HEK293T (cell line): Measurements from ENCODE around the gene RIPK1.
"Not testable (repeated sequence)": the region's sequence is repeated elsewhere in the genome, so short reads cannot be mapped to it uniquely, and the experiment has no call there.

ENCODE experiments used
- CTCF ChIA-PET: fragments of 350-600 bp; formaldehyde crosslinking; extraction: SDS; loops from one replicate; lab custom pipeline; 2021; ENCODE audit warnings: antibody characterized with exemption, inconsistent platforms; lab: Yijun Ruan, JAX
- POLR2A ChIA-PET: fragments of 350-600 bp; formaldehyde crosslinking; extraction: SDS; loops from one replicate; lab custom pipeline; 2020; ENCODE audit warnings: antibody characterized with exemption, inconsistent platforms; lab: Yijun Ruan, JAX
- DNase-seq: peaks from one replicate; pipeline ENCODE4 v3.0.0; 2012; ENCODE audit warnings: mixed read lengths; ENCODE audit errors: extremely low spot score
- ARNT ChIP-seq: fragments of 450-650 bp; IDR thresholded peaks from 2 replicates; pipeline ENCODE4 v1.6.1; 2017; ENCODE audit warnings: mild to moderate bottlenecking
- BHLHE40 ChIP-seq: fragments of 450-650 bp; IDR thresholded peaks from 2 replicates; pipeline ENCODE4 v1.6.1; 2016; ENCODE audit warnings: mild to moderate bottlenecking, moderate library complexity, borderline replicate concordance
- CTBP1 ChIP-seq: fragments of 450-650 bp; IDR thresholded peaks from 2 replicates; pipeline ENCODE4 v1.6.1; 2016; ENCODE audit warnings: borderline replicate concordance
- ELF4 ChIP-seq: fragments of 450-650 bp; IDR thresholded peaks from 2 replicates; pipeline ENCODE4 v1.6.1; 2017; ENCODE audit warnings: antibody characterized with exemption
- FOXA1 ChIP-seq: fragments of 450-650 bp; IDR thresholded peaks from 2 replicates; pipeline ENCODE4 v1.6.1; 2016; ENCODE audit warnings: mild to moderate bottlenecking
- FOXK2 ChIP-seq: fragments of 450-650 bp; IDR thresholded peaks from 2 replicates; pipeline ENCODE4 v1.6.1; 2016; ENCODE audit warnings: mild to moderate bottlenecking
- FOXM1 ChIP-seq: fragments of 450-650 bp; IDR thresholded peaks from 2 replicates; pipeline ENCODE4 v1.6.1; 2017; ENCODE audit warnings: mild to moderate bottlenecking, borderline replicate concordance
- HDGF ChIP-seq: fragments of 450-650 bp; IDR thresholded peaks from 2 replicates; pipeline ENCODE4 v1.6.1; 2017; ENCODE audit warnings: antibody characterized with exemption, borderline replicate concordance
- L3MBTL2 ChIP-seq: fragments of 450-650 bp; conservative IDR thresholded peaks from 2 replicates; pipeline ENCODE4 v1.6.1; 2016; ENCODE audit warnings: mild to moderate bottlenecking
- LEF1 ChIP-seq: fragments of 450-650 bp; IDR thresholded peaks from 2 replicates; pipeline ENCODE4 v1.6.1; 2017; ENCODE audit warnings: mild to moderate bottlenecking, borderline replicate concordance
- NFRKB ChIP-seq: fragments of 450-650 bp; IDR thresholded peaks from 2 replicates; pipeline ENCODE4 v1.6.1; 2016; ENCODE audit warnings: mild to moderate bottlenecking, moderate library complexity
- SP1 ChIP-seq: fragments of 450-650 bp; IDR thresholded peaks from 2 replicates; pipeline ENCODE4 v1.6.1; 2017
- SUZ12 ChIP-seq: fragments of 450-650 bp; IDR thresholded peaks from 2 replicates; pipeline ENCODE4 v1.6.1; 2016; ENCODE audit warnings: mild to moderate bottlenecking
- TARDBP ChIP-seq: fragments of 450-650 bp; IDR thresholded peaks from 2 replicates; pipeline ENCODE4 v1.6.1; 2016
- ZNF384 ChIP-seq: fragments of 450-650 bp; IDR thresholded peaks from 2 replicates; pipeline ENCODE4 v1.6.1; 2016
- TF ChIP-seq, protein P1 (sequence below): fragments of 450-650 bp; IDR thresholded peaks from 2 replicates; pipeline ENCODE4 v1.6.1; 2016

Gene RIPK1

DNA sequence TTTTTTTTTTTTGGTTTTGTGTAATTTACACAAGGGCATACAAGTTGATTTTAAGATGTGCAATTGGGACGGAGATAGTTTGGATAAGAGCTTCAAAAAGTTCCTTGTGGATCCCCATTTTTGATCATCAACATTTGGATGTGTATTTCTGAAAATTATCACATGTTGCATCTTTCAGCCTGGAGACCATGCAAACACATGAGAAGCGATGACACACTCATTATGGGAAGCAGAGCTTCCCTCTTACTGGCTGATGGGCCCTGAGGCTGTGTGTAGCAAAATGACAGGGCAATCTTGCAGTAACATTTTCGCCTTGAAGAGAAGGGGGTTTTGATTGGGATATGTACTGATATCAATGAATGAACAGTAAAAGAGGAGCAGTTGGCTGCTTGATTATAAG is 22.0 kb upstream of the RIPK1 start:
- no peak for DNase-seq
- ChIA-PET POLR2A (interaction anchor here (1.0 to 1.1 kb wide), 2 partner anchors 22 to 45 kb away, joined by 3 read pairs; no protein-coding TSS in a partner anchor), CTCF (interaction anchor here (1.7 kb wide), 1 partner anchor 44 kb away, joined by 6 read pairs; no protein-coding TSS in a partner anchor)
- TF ChIP-seq ELF4 (no peak), FOXM1 (no peak), TARDBP (no peak), FOXA1 (no peak), LEF1 (no peak), NFRKB (no peak), FOXK2 (no peak), L3MBTL2 (no peak), BHLHE40 (no peak), ZNF384 (no peak)

DNA sequence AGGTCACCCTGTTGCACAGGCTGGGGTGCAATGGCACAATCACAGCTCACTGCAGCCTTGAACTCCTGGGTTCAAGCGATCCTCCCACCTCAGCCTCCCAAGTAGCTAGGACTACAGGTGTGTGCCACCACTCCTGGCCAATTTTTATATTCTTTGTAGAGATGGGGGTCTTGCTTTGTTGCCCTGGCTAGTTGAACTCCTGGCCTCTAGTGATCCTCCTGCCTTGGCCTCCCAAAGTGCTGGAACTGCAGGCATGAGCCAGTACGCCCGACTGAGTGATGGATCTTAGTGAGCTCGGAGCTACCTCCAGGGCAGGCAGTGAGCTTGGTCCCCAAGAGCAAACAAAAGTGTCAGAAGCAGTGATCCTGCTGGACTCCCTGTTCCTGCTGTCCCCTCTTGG is 20.3 kb upstream of the RIPK1 start:
- DNase-seq, POLR2A ChIA-PET: not testable (repeated sequence)
- CTCF ChIA-PET: interaction anchor here (1.0 kb wide), 1 partner anchor 49 kb away, joined by 4 read pairs; the partner anchor contains the start of gene NQO2

DNA sequence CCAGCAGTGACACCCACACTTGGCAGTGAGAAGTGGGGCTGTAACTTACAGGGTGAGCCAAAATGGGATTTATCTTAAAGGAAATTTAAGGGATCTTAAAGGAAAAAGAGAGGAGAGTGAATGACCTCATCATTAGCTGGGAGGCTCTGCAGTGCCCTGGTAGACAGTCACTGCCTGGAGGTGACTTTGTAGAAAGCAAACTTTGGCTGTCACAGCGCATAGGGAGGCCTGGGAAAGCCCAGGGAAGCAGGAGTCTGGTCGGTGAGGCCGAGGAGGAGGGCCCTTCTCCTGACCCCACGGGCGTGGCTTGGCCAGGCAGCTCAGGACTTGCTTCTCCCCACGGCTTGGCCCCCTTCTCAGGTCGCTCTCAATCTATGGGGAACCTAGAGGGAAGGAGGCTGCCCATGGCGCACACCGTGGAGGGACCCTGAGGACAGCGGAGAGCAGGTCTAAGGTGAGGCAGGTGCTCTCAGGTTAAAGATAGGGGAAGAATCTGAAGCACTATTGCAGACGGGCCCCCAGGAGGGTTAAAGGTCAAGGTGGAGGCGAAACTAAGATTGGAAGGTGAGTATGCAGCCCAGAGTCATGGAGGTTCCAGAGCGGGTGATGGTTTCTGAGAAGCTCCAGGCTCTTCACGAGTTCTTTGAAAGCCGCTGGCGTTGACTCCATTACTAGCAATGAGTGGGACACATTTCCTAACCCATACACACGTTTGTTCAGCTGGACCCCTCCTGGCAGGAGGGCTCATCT is 15.6 kb upstream of the RIPK1 start:
- ChIA-PET POLR2A (interaction anchor here (1.1 kb wide), 1 partner anchor 11 kb away, joined by 3 read pairs; no protein-coding TSS in a partner anchor), CTCF (no interaction called here)
- no peak for DNase-seq
- TF ChIP-seq HDGF: no peak
- no peak for TF ChIP-seq CTBP1
- TF ChIP-seq SP1: no peak
- TF ChIP-seq L3MBTL2: no peak
- TF ChIP-seq ELF4: no peak
- TF ChIP-seq LEF1: no peak
- TF ChIP-seq FOXA1: no peak
- TF ChIP-seq FOXK2: no peak
- no peak for TF ChIP-seq NFRKB
- TF ChIP-seq ZNF384: no peak
- no peak for TF ChIP-seq FOXM1
- TF ChIP-seq TARDBP: no peak
- TF ChIP-seq, protein P1, sequence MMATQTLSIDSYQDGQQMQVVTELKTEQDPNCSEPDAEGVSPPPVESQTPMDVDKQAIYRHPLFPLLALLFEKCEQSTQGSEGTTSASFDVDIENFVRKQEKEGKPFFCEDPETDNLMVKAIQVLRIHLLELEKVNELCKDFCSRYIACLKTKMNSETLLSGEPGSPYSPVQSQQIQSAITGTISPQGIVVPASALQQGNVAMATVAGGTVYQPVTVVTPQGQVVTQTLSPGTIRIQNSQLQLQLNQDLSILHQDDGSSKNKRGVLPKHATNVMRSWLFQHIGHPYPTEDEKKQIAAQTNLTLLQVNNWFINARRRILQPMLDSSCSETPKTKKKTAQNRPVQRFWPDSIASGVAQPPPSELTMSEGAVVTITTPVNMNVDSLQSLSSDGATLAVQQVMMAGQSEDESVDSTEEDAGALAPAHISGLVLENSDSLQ: no peak
- no peak for TF ChIP-seq SUZ12
- no peak for TF ChIP-seq ARNT
- TF ChIP-seq BHLHE40: no peak

DNA sequence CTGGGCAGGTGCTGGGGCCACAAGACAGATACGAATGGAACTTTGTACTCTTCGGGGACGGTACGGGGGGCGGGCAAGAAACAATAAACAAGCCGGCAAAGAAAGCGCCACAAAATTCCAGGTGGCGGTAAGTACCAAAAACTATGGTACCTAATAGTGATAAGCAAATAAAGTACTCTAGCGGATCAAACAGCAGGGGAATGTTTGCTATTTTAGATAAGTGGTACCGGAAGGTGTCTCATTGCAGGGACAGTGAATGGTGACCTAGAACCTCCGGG is 15.1 kb upstream of the RIPK1 start:
- no peak for DNase-seq
- ChIA-PET CTCF (no interaction called here), POLR2A (interaction anchor here (1.1 kb wide), 1 partner anchor 11 kb away, joined by 3 read pairs; no protein-coding TSS in a partner anchor)
- no peak for TF ChIP-seq ELF4
- TF ChIP-seq ZNF384: no peak
- TF ChIP-seq BHLHE40: no peak
- TF ChIP-seq SP1: no peak
- no peak for TF ChIP-seq FOXA1
- no peak for TF ChIP-seq SUZ12
- TF ChIP-seq LEF1: no peak
- TF ChIP-seq FOXK2: no peak
- TF ChIP-seq L3MBTL2: no peak
- no peak for TF ChIP-seq TARDBP

DNA sequence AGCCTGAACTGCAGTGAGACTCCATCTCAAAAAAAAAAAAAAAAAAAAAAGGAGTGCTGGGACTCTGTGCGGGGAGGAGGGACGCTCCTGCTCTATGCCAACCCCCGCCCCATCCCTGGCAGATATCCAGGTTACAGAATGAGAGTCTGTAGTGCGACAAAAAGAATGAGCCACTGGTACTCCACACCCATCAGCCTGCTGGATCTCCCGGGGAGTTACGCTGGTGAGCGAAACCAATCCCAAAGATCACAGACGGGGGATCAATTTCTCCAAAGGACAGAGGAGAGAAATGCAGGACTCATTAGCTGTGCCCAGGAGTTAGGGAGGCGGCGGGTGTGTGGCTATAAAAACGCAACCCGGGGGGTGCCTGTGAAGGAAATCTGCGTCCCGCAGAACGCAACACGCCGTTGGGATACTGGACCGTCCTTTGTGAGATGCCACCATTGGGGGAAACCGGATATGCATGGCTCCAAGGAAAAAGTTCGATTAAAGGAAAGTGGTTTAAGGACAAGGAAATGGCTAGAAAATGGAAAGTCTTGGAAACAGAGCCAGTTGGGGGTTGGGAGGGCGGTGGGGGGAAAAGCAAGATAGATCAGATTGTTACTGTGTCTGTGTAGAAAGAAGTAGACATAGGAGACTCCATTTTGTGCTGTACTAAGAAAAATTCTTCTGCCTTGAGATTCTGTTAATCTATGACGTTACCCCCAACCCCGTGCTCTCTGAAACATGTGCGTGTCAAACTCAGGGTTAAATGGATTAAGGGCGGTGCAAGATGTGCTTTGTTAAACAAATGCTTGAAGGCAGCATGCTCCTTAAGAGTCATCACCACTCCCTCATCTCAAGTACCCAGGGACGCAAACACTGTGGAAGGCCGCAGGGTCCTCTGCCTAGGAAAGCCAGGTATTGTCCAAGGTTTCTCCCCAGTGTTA is 13.8 kb upstream of the RIPK1 start:
- POLR2A ChIA-PET, DNase-seq: not testable (repeated sequence)
- CTCF ChIA-PET: interaction anchor here (0.7 kb wide), 1 partner anchor 53 kb away, joined by 3 read pairs; no protein-coding TSS in a partner anchor

DNA sequence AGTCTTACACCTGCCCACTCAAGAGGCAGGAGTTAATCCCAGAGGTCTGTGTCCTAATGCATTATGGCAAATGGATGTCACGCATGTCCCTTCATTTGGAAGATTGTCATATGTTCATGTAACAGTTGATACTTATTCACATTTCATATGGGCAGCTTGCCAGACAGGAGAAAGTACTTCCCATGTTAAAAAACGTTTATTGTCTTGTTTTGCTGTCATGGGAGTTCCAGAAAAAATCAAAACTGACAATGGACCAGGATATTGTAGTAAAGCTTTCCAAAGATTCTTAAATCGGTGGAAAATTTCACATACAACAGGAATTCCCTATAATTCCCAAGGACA is 13.2 kb upstream of the RIPK1 start:
- DNase-seq, POLR2A ChIA-PET, CTCF ChIA-PET: not testable (repeated sequence)

DNA sequence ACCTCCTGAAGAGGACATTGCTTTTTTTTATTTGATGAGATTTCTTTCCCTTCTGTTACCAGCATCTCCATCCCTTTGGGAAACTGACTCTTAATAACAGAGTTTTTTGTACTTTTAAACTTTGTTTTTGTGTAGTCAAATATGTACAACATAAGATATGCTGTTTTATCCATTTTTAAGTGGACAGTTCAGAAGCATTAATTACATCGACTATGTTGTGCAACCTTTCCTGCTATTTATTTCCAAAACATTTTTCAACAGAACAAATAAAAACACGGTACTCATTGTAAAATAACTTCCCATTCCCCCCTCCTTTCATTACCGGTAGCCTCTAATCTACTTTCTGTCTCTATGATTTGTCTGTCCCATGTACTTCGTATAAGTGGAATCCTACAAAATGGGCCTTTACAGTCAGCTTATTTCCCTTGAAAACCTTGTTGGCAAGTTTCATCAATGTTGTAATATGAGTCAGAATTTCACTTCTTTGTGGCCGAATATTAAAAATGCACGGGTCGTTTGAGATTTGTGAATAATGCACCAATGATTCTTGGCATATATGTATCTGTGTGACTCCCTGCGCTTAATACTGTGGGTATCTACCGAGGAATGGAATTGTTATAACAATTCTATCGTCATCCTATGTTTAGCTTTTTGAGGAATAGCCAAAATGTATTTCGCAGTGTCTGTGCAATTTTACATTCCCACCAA is 11.1 kb upstream of the RIPK1 start:
- ChIA-PET POLR2A (interaction anchor here (1.1 kb wide), 1 partner anchor 57 kb away, joined by 3 read pairs; the partner anchor contains the start of gene NQO2), CTCF (no interaction called here)
- no peak for DNase-seq
- TF ChIP-seq LEF1 (no peak), ARNT (no peak), ELF4 (no peak), BHLHE40 (no peak), SUZ12 (no peak), FOXK2 (no peak), FOXA1 (no peak), SP1 (no peak), HDGF (no peak), ZNF384 (no peak)
